Stimulated activated CD4-positive, alpha-beta T cell treated with anti-CD3 and anti-CD28 coated beads, TNF-alpha, amount 100 ng/mL, for 24 hours (primary cell): ENCODE results near the gene MOV10.

ENCODE experiments used
- DNase-seq, 3 experiments: peaks; one replicate each; pipeline ENCODE4 v3.0.0-alpha.2; 2020; ENCODE audit warnings: low read depth in 3 of 3

Gene MOV10

GRCh38 chr1:112699425-112700144, 25.1 kb downstream of the MOV10 start:
- no peak for DNase-seq

DNA sequence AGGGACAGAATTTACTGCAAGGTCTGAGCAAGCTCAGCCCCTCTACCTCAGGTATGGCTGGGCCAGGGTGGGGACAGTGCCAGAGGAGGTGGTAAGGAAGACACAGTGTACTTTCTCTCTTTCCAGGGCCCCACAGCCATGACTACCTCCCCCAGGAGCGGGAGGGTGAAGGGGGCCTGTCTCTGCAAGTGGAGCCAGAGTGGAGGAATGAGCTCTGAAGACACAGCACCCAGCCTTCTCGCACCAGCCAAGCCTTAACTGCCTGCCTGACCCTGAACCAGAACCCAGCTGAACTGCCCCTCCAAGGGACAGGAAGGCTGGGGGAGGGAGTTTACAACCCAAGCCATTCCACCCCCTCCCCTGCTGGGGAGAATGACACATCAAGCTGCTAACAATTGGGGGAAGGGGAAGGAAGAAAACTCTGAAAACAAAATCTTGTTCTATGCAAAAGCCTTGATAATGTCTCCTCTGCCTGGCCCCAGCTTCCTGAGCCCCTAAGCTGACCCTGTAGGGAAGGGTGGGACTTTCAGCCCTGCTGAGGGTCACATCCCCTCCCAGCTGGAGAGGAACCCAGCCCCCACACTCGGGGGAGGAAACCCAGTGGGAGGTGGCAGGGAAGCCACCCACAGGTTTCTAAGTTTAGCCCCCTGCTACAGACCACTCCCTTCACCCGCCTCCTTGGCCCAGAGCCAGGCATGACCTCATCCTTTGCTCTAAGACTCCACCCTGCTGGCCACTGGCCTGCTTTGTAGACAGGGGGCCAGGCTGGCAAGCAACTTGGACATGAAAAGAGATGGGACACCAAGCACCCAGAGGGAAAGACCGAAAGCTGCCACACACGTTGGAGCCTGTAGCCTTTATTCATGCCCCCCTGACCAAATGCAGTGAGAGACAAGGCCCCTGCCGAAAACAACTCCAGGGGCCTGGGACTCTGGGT, 26.1 kb downstream of the MOV10 start:
- DNase-seq, result peak in 1 of 3 experiments; percentile 71

DNA sequence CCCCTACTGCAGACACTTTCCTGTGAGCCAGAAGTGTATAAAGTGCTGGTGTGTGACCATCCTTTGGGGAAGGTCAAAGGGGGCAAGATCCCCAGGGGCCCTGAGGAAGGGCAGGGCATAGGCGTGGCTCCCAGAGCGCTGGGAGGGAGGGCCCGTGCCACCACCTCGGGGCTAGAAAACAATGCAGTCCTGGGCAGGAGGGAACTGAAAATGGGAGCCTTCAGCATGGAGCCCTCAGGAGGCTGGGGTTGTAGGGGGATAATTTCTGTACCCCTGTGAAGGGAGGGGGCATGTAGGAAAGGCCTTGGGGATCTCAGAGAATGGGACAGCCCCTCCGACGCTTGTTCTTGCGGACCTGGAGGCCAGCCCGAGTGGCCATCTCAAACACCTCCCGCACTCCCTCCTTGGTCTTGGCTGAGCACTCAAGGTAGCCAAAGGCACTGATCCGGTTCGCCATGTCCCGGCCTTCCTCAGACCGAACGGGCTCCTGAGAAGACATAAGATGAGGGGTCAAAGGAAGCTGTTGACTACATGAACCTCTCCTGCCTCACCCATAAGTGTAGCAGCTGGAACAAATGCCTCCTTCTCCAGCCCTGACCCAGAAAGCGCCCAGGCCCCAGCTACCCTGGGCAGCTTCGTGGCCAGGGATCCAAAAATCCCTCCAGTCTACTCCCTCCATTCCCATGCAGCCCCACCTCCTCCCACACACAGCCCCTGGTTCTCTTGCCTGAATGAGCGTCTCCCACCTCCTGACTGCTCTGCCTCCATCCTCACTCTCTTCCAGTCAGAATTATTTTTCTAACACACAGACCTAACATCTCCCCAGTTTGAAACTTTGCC, 27.0 kb downstream of the MOV10 start:
- no peak for DNase-seq

DNA sequence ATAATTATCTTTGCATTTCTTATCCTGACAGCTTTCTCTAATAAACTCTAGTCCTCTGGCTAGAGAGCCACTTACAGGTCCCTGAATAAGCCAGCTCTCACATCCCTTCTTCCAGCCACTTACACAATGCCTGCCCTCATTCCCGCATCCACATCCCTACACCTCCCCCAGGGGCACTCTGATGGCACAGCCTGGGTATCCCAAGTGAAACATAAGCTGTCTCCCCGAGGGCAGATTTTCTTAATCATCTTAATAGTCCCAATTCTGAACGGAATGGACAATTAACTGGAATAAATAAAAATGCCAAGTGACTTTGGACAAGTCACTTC, 27.6 kb downstream of the MOV10 start:
- DNase-seq, result no peak

DNA sequence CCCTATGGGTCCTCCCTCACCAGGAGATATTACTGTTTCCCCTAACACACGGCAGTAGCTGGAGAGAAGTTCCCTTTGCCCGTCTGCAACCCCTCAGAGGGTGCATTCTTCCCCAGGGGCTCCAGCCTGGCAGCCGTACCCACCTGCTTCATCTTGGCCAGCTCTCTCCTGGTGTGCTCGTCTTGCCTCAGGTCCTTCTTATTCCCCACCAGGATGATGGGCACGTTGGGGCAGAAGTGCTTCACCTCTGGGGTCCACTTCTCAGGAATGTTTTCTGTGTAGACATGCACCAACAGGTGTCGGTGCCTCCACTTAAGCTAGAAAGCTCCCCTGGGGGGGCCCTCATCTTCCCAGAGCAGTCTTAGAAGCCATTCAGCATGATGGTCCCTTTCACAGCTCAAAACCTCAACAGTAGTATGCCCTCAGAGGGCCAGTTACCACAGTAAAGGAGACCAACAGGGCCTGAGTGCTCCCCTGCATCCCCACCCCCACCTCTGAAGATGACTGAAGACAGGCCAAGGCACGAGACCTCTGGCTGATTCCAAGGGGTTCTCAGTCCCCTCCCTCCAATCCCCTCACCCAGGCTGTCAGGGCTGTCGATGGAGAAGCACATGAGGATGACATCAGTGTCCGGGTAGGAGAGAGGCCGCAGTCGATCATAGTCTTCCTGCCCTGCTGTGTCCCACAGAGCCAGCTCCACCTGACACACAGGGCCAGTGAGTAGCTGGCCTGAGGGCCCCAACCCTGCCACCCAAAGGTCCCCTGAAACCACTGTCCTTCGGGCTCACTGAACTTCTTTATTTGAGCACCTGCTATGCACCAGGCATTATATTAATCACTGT, 28.2 kb downstream of the MOV10 start:
- DNase-seq, result no peak

- DNase-seq, result no peak
Observed at GRCh38 chr1:112703706-112704105, 29.2 kb downstream of the MOV10 start.

DNA sequence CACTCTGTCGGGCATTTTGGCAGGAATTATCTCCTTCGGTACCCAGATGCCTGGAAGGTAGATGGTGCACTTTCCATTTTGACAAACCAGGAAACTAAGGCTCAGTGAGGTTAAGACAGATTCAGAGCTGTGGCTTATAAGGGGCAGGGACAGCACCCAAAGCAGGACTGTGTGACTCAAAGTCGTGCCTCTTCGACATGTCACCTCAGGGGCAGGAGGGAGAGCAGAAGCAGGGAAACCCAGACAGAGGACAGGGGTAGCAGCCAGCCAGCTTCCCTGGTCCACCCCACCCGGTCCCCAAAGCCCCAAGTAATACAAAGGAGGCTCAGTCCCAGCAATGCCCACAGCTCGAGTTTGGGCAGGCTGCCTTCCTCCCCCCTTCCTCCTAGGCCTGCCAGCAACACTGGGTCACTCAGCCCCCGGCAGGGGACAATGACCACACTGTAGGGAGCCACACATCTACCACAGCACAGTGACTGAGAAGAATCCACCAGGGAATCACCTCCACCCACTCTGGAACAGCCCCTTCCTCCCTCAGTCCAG, 30.0 kb downstream of the MOV10 start:
- DNase-seq, result peak in 1 of 3 experiments; percentile 30

- peak in 1 of 3 experiments; percentile 49 for DNase-seq
Observed at GRCh38 chr1:112704934-112705627, 30.6 kb downstream of the MOV10 start.

GRCh38 chr1:112706505-112707220, 32.2 kb downstream of the MOV10 start, which contains the start of gene RHOC:
RHOC (minus strand) TSS chr1:112707127; CDS start chr1:112703799, 3,328 bp downstream.
- DNase-seq, result peak in 1 of 3 experiments; percentile 29

- peak in 2 of 3 experiments; percentile 40 to 70 for DNase-seq
Observed at GRCh38 chr1:112707221-112708001, 33.0 kb downstream of the MOV10 start.

DNA sequence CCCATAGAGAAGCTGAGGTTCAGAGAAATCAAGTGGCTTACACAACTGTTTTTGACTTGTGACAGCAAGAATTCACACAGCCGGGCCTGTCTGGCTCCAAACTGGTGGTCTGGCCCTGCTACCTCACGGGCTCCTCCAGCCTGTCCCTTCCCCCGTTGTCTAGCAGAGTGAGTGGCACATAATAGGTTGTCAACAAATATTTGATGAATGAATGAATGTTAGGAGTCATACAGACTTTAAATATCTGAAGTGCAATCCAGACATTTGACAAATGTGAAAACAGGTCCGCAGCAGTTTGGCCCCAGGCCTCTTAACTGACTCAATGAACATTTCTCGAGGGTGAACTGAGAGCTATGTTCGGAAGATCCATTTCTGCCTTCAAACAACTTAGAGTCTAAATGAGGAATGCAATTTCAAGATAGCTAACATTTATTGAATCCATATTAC, 33.6 kb downstream of the MOV10 start:
- DNase-seq, result no peak

DNA sequence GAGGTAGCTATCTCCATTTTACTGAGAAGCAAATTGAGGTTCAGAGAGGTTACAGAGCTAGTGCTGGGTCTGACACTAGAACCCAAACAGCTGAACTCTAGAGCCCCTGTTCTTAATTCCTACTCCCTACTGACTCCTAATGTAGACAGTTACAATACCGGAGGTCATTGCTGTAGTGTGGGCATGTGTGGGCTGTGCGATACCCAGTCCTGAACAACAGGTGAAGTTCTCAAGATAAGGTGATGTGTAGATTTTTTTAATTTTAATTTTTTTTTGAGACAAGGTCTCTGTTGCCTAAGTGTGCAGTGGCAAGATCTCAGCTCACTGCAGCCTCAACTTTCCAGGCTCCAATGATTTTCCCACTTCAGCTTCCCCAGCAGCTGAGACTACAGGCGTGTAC, 34.0 kb downstream of the MOV10 start:
- no peak for DNase-seq

DNA sequence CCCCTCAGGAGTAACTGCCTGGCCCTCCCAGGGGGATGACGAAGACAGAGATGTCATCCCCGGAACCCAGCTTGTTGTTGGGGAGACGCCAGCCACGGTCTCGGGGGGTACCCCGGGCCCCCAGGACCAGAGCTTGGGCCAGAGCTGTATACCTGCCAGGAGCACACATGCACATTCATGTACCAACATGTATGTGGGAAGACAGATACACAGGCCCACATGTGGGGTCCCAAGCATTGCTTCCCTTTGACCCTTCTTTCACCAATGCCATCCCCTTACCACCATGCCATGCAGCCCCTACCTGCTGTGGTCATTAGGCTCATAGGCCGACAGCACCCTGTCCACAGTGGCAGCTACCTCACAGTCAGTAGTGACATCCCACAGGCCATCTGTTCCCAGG, 35.7 kb downstream of the MOV10 start:
- no peak for DNase-seq

- no peak for DNase-seq
Observed at GRCh38 chr1:112710586-112710985, 36.1 kb downstream of the MOV10 start.

DNA sequence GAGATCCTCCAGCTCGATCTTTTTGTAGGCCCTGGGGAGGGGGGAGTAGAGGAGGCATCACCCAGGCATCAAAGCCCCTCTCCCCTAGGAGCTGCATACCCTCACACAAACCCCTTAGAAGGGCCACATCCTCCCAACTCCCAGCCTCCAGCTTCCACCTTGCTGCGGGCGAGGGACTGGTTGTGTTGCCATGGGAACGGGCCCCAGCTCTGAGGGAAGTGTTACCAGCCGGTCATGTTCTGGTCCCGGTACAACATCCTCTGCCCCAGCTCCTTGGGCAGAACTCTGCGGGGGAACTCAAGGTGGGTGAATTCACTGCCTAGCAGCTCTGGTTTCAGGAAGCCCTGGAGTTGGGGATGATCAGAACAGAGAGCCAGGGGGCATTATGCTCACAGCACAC, 36.6 kb downstream of the MOV10 start:
- no peak for DNase-seq

DNA sequence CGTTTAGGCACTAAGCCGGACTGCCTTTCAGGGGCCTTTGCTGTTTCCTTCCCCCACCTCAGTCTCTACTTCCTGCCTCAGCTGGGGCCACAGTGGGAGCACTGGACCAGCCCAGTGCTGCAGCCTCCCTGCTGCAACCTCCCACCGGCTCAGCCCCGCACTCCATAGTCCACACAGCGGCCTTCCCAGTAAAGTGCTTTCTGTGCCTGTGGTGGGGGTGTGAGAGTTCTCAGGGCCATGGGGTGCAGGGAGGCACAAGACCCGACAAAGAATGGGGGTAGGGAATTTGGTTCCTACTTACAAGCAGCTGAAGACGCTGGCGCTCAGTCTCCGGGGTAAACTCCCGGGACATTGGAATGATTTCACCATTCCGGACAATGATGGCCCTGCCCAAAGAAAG, 37.2 kb downstream of the MOV10 start:
- no peak for DNase-seq

GRCh38 chr1:112712191-112712590, 37.7 kb downstream of the MOV10 start:
- no peak for DNase-seq

DNA sequence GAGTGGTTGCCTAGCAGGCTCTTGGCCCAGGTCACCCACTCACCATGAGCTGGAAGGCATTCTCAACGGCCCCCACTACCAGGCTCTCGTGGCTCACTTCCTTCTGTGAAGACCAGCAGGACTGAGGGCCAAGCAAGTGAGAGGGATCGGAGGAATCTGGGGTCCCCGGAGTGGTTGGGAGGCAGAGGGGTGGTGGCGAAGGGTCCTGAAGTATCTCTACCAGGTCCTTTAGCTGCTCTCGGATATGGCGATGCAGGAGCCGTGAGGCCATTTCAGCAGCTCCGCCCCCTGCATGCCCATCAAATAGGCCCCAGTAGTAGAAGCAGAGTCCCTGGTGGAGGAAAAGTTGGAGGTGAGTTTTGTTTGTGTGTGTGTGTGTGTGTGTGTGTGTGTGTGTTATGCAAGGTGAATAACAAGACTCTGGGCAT, 38.3 kb downstream of the MOV10 start:
- DNase-seq, result no peak
